ENCODE measurements around the gene SPOCK1. TPM values are rescaled to one million over a fixed set of nuclear protein-coding genes. Genes with fewer than 3 reads are reported as not detected.
A peak's percentile ranks its signal among the peaks of the same experiment; 100 is the strongest.

The SPOCK1 gene
- polyA plus RNA-seq, 3 donors, result 1.8 to 5.7 (median 2.1) TPM

GRCh38 chr5:137336161-137336560, 163.0 kb downstream of the SPOCK1 start:
- WGBS (ENCODE audit: insufficient coverage), result no CpG with 5 or more reads among the region's 1 CpG
- Mint-ChIP-seq H3K4me3 (no peak overlapping the region), H3K27me3 (ENCODE audit: low read depth in 3 of 3) (peaks cover 0 to 7% (median 0%) of the 10 kb centered on the region in 3 donors), H3K36me3 (no peaks in the 10 kb centered on the region), H3K27ac (no peak overlapping the region), H3K4me1 (no peaks in the 10 kb centered on the region), H3K9me3 (peaks cover 0 to 5% (median 0%) of the 10 kb centered on the region in 7 donors)
- Histone ChIP-seq H4K20me1 (ENCODE audit: insufficient read depth, low read length) (no peaks in the 10 kb centered on the region), H3K9me3 (replicated peaks in 1 of 2; ENCODE audit: control insufficient read depth in 1 of 2, insufficient read depth in 1 of 2, low read length in 2 of 2) (no peaks in the 10 kb centered on the region), H3K4me3 (replicated peaks in 1 of 3; ENCODE audit: low read depth in 2 of 3, low read length in 3 of 3) (no peak overlapping the region), H3K27ac (ENCODE audit: low read depth in 1 of 2, low read length in 2 of 2) (no peak overlapping the region), H3K79me2 (ENCODE audit: insufficient read depth, low read length) (no peaks in the 10 kb centered on the region), H3K4me2 (replicated peaks; ENCODE audit: extremely low read depth, low read length, poor library complexity, severe bottlenecking) (no peak overlapping the region), H3K27me3 (ENCODE audit: control insufficient read depth in 2 of 2, insufficient read depth in 2 of 2, low read length in 2 of 2) (peaks cover 0 to 4% of the 10 kb centered on the region in 2 donors), H3K4me1 (ENCODE audit: control insufficient read depth in 1 of 2, insufficient read depth in 2 of 2, low read length in 2 of 2) (no peaks in the 10 kb centered on the region), H3K36me3 (replicated peaks in 1 of 2; ENCODE audit: control insufficient read depth in 1 of 2, insufficient read depth in 2 of 2, low read length in 2 of 2) (no peaks in the 10 kb centered on the region), H3K9ac (ENCODE audit: insufficient read depth, low read length, poor library complexity, severe bottlenecking) (no peak overlapping the region), H2AFZ (ENCODE audit: insufficient read depth, low read depth, low read length, poor library complexity, severe bottlenecking) (no peak overlapping the region)
- intact Hi-C loops (cut with micrococcal nuclease), result no loop called here
- TF ChIP-seq CTCF (IDR thresholded peaks at IDR 0.05), result no peak
- DNase-seq, result no peak

GRCh38 chr5:137335493-137335892, 163.6 kb downstream of the SPOCK1 start:
- Histone ChIP-seq H3K36me3 (replicated peaks in 1 of 2; ENCODE audit: control insufficient read depth in 1 of 2, insufficient read depth in 2 of 2, low read length in 2 of 2) (no peaks in the 10 kb centered on the region), H3K27me3 (ENCODE audit: control insufficient read depth in 2 of 2, insufficient read depth in 2 of 2, low read length in 2 of 2) (peaks cover 0 to 4% of the 10 kb centered on the region in 2 donors), H3K9ac (ENCODE audit: insufficient read depth, low read length, poor library complexity, severe bottlenecking) (no peak overlapping the region), H3K4me3 (replicated peaks in 1 of 3; ENCODE audit: low read depth in 2 of 3, low read length in 3 of 3) (no peak overlapping the region), H3K27ac (ENCODE audit: low read depth in 1 of 2, low read length in 2 of 2) (no peak overlapping the region), H2AFZ (ENCODE audit: insufficient read depth, low read depth, low read length, poor library complexity, severe bottlenecking) (no peak overlapping the region), H4K20me1 (ENCODE audit: insufficient read depth, low read length) (no peaks in the 10 kb centered on the region), H3K4me2 (replicated peaks; ENCODE audit: extremely low read depth, low read length, poor library complexity, severe bottlenecking) (no peak overlapping the region), H3K79me2 (ENCODE audit: insufficient read depth, low read length) (no peaks in the 10 kb centered on the region), H3K9me3 (replicated peaks in 1 of 2; ENCODE audit: control insufficient read depth in 1 of 2, insufficient read depth in 1 of 2, low read length in 2 of 2) (no peaks in the 10 kb centered on the region), H3K4me1 (ENCODE audit: control insufficient read depth in 1 of 2, insufficient read depth in 2 of 2, low read length in 2 of 2) (no peaks in the 10 kb centered on the region)
- no peak for DNase-seq
- Mint-ChIP-seq H3K36me3 (no peaks in the 10 kb centered on the region), H3K27ac (peak overlapping the region in 1 of 7 donors; percentile 17), H3K27me3 (ENCODE audit: low read depth in 3 of 3) (peaks cover 0 to 4% (median 0%) of the 10 kb centered on the region in 3 donors), H3K9me3 (peaks cover 0 to 6% (median 0%) of the 10 kb centered on the region in 7 donors), H3K4me3 (no peak overlapping the region), H3K4me1 (no peaks in the 10 kb centered on the region)
- no peak for TF ChIP-seq CTCF (IDR thresholded peaks at IDR 0.05)
- 87% methylated on average over 4 of the region's 5 CpGs for WGBS (ENCODE audit: insufficient coverage)
- intact Hi-C loops (cut with micrococcal nuclease), result no loop called here
